Measurements from ENCODE around the gene SEC31A. TPM values are rescaled to one million over a fixed set of nuclear protein-coding genes. Genes with fewer than 3 reads are reported as not detected.
A peak's percentile ranks its signal among the peaks of the same experiment; 100 is the strongest.

The SEC31A gene
- total and polyA plus RNA-seq, 4 donors: 83.7 to 244 (median 149) TPM

DNA sequence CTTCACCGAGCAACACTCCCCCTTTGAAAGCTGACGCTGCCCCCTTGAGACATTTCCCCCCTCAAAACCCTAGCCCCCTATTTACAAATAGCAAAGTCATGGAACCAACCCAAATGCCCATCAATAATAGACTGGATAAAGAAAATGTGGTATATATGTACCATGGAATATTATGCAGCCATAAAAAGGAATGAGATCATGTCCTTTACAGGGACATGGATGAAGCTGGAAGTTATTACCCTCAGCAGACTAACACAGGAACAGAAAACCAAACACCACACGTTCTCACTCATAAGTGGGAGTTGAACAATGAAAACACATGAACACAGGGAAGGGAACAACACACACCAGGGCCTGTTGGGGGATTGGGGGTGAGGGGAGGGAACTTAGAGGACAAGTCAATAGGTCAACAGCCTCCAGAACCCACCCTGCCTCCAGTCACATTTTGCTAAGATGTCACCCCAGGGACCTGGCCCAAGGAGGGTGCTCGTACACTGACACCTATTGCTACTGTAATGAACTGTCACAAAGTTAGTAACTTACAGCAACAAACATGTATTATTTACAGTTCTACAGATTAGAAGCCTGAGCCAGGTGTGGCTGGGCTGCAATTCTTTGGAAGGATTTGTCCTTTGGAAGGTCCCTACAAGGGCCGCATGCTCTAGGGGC is 113.0 kb downstream of the SEC31A start:
- Histone ChIP-seq H3K36me3 (ENCODE audit: control insufficient read depth in 4 of 4, insufficient read depth in 4 of 4, low read length in 4 of 4) (peaks cover 0 to 3% (median 0%) of the 10 kb centered on the region in 4 donors), H3K4me1 (ENCODE audit: control insufficient read depth in 5 of 5, insufficient read depth in 5 of 5, low read length in 5 of 5) (peaks cover 0 to 41% (median 22%) of the 10 kb centered on the region in 5 donors), H3K9me3 (ENCODE audit: control insufficient read depth in 4 of 4, insufficient read depth in 3 of 4, low read length in 3 of 4) (no peaks in the 10 kb centered on the region), H3K27me3 (ENCODE audit: control insufficient read depth in 3 of 3, insufficient read depth in 3 of 3, low read length in 2 of 3) (no peaks in the 10 kb centered on the region), H3K9ac (ENCODE audit: insufficient read depth in 1 of 2, low read length in 2 of 2) (no peak overlapping the region), H3K27ac (ENCODE audit: low read depth in 1 of 2, low read length in 1 of 2) (no peak overlapping the region), H3K4me3 (no peak overlapping the region)
- WGBS, 2 donors: 92 to 95% methylated on average over 5 of the region's 5 CpGs
- TF ChIP-seq, protein P1, sequence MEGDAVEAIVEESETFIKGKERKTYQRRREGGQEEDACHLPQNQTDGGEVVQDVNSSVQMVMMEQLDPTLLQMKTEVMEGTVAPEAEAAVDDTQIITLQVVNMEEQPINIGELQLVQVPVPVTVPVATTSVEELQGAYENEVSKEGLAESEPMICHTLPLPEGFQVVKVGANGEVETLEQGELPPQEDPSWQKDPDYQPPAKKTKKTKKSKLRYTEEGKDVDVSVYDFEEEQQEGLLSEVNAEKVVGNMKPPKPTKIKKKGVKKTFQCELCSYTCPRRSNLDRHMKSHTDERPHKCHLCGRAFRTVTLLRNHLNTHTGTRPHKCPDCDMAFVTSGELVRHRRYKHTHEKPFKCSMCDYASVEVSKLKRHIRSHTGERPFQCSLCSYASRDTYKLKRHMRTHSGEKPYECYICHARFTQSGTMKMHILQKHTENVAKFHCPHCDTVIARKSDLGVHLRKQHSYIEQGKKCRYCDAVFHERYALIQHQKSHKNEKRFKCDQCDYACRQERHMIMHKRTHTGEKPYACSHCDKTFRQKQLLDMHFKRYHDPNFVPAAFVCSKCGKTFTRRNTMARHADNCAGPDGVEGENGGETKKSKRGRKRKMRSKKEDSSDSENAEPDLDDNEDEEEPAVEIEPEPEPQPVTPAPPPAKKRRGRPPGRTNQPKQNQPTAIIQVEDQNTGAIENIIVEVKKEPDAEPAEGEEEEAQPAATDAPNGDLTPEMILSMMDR (IDR thresholded peaks at IDR 0.05; ENCODE audit: control extremely low read depth, extremely low read depth): no peak
- ATAC-seq (ENCODE audit: insufficient read depth, low FRiP score) (no peak), DNase-seq (no peak)

GRCh38 chr4:82776925-82777542 is 113.9 kb downstream of the SEC31A start:
- Histone ChIP-seq H3K4me1 (ENCODE audit: control insufficient read depth in 5 of 5, insufficient read depth in 5 of 5, low read length in 5 of 5) (peaks cover 0 to 34% (median 22%) of the 10 kb centered on the region in 5 donors), H3K4me3 (no peak overlapping the region), H3K27ac (ENCODE audit: low read depth in 1 of 2, low read length in 1 of 2) (no peak overlapping the region), H3K9ac (ENCODE audit: insufficient read depth in 1 of 2, low read length in 2 of 2) (no peak overlapping the region), H3K27me3 (ENCODE audit: control insufficient read depth in 3 of 3, insufficient read depth in 3 of 3, low read length in 2 of 3) (no peaks in the 10 kb centered on the region), H3K9me3 (ENCODE audit: control insufficient read depth in 4 of 4, insufficient read depth in 3 of 4, low read length in 3 of 4) (no peaks in the 10 kb centered on the region), H3K36me3 (ENCODE audit: control insufficient read depth in 4 of 4, insufficient read depth in 4 of 4, low read length in 4 of 4) (peaks cover 0 to 3% (median 0%) of the 10 kb centered on the region in 4 donors)
- DNase-seq (peak in 2 of 3 donors; percentile 31 to 49), ATAC-seq (ENCODE audit: insufficient read depth, low FRiP score) (no peak)
- 76 to 85% methylated on average over 5 of the region's 5 CpGs for WGBS, 2 donors
- TF ChIP-seq, protein P1 (IDR thresholded peaks at IDR 0.05; ENCODE audit: control extremely low read depth, extremely low read depth): no peak

- no peak overlapping the region for H3K9ac ChIP-seq (ENCODE audit: insufficient read depth in 1 of 2, low read length in 2 of 2)
Observed at GRCh38 chr4:82775243-82775642, 115.7 kb downstream of the SEC31A start.

More at GRCh38 chr4:82775243-82775642, 115.7 kb downstream of the SEC31A start:
- Histone ChIP-seq H3K9me3 (ENCODE audit: control insufficient read depth in 4 of 4, insufficient read depth in 3 of 4, low read length in 3 of 4) (no peaks in the 10 kb centered on the region), H3K27me3 (ENCODE audit: control insufficient read depth in 3 of 3, insufficient read depth in 3 of 3, low read length in 2 of 3) (no peaks in the 10 kb centered on the region), H3K36me3 (ENCODE audit: control insufficient read depth in 4 of 4, insufficient read depth in 4 of 4, low read length in 4 of 4) (peaks cover 0 to 3% (median 0%) of the 10 kb centered on the region in 4 donors), H3K27ac (ENCODE audit: low read depth in 1 of 2, low read length in 1 of 2) (no peak overlapping the region), H3K4me3 (no peak overlapping the region), H3K4me1 (ENCODE audit: control insufficient read depth in 5 of 5, insufficient read depth in 5 of 5, low read length in 5 of 5) (peaks cover 0 to 18% (median 13%) of the 10 kb centered on the region in 5 donors)
- ATAC-seq (ENCODE audit: insufficient read depth, low FRiP score) (no peak), DNase-seq (no peak)
- WGBS, 2 donors: 79 to 83% methylated on average over 5 of the region's 5 CpGs
- TF ChIP-seq, protein P1 (IDR thresholded peaks at IDR 0.05; ENCODE audit: control extremely low read depth, extremely low read depth): no peak
